GM21390 (cell line): ENCODE measurements around the gene IRF2BP2.
"Not testable (repeated sequence)": the region's sequence is repeated elsewhere in the genome, so short reads cannot be mapped to it uniquely, and the experiment has no call there.

Experiments
- ATAC-seq: cut with Tn5 transposase; IDR thresholded peaks from one replicate; pipeline ENCODE4 v1.9.1; 2021; ENCODE audit not compliant: unreplicated experiment

Gene IRF2BP2

DNA sequence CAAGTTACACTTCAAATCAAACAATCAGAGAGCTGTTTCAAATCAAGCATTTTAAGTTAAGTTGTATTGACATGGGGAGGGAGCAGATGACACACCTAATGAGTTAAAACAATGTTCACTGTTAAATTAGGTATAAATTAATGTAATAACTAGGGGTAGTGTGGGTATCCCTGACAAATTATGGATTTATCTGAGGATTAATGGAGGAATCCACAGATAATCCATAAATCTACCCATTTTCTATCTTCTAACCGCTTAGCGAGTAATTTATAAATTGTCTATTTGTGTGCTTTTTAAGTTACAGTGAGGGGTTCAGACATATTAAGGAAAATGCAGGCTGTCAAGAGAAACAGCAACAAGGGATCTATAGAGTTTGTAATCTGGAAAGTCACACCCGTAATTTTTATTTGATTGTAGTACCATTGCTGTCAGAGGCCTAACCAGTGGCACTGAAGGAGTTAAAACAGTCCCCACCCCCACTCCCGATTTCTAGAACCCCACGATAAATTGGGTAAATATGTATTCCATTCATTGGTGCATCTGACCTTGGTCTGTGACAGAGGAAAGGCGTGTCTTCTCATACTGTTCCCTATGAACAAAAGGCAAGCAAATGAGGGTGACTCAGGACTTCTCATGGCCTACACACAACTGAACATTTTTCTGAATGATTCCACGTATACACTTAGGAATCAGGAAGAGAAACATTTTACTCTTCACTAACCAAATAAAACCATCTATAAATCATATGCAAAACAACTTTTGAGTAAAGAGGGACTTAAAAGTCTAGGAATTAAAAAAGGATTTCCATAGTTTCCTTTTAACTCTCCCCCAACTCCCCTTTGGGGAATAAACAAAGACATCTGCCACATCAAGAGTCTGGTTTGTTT, 7.4 kb downstream of the IRF2BP2 start:
- no peak for ATAC-seq

DNA sequence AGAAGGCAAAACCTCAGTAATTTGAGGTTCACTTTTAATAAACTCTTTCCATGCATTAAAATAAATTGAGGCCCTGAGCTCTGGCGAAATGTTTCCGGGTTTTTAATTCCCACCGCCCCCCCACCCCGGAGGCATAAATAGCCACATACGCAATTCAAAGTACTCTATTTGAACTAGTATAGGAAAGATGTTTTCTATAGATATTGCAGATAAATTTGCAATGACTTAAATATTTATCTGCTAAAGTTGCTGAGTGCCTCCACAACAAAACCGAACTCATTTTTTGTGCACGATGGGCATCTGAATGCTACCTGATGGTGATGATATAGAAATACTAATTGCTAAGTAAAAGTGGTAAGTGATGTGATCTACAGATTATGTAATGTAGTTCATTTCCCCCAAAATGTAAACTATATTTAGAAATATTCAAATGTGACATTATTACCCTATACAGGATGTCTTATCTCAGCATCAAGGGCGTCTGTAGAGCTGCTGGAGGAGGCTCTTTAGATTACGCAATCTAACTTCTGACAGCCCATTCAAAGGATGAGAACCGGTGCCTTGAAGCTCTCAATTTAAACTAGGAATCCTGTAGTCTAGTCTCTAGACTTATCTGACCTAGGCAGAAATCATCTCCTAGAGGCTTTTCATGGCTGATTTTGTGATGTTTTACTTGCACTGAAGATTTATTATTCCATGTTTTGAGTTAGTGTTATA, 8.5 kb downstream of the IRF2BP2 start:
- no peak for ATAC-seq

DNA sequence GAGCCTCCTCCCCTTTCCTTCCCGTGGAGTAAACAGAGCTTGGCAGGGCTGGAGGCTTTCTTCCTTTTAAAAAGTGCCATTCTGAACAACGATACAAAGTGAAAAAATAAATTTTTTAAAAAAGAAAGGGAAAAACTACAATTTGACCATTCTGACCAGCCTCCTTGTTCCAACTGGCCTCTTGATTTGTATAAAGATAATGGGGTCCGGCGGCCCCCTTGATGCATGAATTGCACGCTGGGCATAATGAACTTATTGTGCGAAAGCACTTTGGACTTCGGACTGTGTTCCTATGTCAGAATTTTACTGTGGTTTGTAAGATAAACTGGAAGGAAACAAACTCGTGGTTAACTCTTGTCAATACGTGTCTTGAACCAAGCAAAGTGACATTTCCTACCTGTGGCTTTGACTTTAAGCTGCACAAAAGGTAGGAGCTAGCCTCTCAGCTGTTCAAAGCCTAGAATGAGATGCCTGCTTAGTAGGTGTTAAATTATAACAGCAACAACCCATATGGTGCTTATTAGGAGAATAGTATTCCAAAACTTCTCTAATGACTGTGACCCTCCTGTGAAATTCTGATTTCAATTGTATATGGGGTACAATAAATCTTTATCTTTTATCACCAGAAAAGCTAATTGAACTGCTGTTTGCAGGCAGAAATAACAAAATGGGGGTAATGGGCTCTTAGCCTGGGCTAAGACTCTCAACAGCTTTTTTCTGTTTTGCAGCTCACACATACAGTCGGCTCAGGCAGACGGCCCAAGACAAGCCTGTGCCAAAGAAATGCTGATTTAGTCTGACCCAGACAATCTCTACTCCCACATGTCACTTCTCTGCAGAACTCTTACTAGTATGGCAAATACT, 9.3 kb downstream of the IRF2BP2 start:
- no peak for ATAC-seq

GRCh38 chr1:234599617-234600417, 10.2 kb downstream of the IRF2BP2 start:
- ATAC-seq = peak; percentile 78

- no peak for ATAC-seq
These were observed 10.9 kb downstream of the IRF2BP2 start for GRCh38 chr1:234598974-234599616.

GRCh38 chr1:234597894-234598293, 12.1 kb downstream of the IRF2BP2 start:
- no peak for ATAC-seq

- no peak for ATAC-seq
These were observed 14.1 kb downstream of the IRF2BP2 start for GRCh38 chr1:234595899-234596298.

DNA sequence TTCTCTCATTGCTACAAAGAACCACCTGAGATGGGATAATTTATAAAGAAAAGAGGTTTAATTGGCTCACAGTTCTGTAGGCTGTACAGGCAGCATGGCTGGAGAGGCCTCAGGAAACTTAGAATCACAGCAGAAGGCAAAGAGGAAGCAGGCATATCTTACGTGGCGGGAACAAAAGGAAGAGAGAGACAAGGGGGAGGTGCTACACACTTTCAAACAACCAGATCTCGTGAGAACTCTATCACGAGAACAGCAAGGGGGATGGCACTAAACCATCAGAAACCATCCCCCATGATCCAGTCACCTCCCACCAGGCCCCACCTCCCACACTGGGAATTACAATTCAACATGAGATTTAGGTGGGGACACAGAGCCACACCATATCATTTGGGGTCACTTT, 15.4 kb downstream of the IRF2BP2 start:
- ATAC-seq = not testable (repeated sequence)

DNA sequence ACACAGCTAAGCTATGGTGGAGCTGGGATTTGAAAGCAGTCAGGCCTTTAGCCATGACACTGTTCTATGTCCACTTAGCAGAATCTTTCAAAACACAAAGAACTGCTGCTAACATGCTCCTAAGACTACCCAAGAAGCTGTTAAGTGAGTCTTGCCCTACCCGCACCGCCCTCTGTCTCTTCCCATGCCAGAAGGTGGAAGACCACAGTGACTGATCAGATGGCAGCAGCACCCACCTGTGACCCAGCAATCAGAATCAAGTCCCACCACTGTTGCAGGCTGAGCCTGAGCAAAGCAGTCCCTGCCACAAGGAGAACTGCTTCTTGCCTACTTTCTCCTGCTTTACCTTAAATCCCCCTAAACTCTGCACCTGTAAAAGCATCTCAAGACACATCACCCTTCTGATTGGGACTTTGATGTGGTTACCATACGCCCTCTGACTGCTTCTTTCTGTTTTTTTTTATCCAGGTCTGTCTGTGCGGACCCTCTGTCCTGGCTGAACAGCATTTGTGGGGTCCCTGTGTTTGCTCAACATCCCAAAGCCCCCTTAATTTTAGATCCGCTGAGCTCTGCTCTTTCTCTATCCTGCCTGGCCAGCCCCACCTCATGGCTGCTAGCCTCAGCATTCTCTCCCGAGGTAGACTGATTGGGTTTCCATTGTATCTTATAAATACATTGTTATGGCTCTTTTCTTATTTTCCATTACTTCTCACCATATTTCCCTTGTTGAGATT, 16.0 kb downstream of the IRF2BP2 start:
- no peak for ATAC-seq

- no peak for ATAC-seq
These were observed 16.9 kb downstream of the IRF2BP2 start for GRCh38 chr1:234593109-234593508.

- no peak for ATAC-seq
These were observed 17.7 kb downstream of the IRF2BP2 start for GRCh38 chr1:234592240-234592639.

DNA sequence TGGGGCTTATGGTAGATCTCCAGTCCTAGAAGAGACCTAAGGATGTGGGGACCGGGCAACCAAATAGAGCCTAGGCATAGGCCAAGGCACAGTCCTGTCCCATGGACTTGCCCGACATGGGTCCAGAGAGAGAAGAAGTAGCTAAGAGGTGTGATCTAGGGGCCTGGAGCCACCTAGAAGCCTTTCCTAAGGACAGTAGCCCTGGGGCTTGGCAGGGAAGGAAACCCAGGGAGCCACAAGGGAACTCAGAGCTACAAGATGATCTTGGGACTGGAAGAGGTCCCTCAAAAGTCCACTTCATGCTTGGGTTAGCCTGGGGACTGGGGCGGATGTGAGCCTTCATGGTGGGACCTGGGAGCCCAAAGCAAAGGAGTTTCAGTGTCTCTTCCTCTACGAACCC, 18.8 kb downstream of the IRF2BP2 start:
- ATAC-seq = no peak

- ATAC-seq = no peak
These were observed 19.9 kb downstream of the IRF2BP2 start for GRCh38 chr1:234589854-234590620.

GRCh38 chr1:234589064-234589800, 20.7 kb downstream of the IRF2BP2 start:
- ATAC-seq = no peak

DNA sequence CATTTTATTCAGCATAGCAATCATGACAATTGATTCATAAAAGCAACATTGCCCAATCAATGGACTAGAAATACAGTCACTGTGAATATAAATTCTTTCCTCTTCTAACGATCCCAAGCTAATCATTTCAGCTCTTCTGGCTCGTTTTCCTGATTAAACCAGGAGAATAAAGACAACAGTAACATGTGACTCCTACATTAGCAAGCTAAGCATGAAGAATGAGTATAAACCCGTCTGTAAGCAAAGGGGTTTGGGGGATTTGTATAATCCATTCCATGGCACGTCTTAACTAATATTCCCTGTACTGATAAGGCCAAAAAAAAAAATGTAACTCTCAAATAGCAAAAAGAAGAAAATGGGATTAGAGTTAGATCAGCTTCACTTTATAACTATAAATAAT, 21.6 kb downstream of the IRF2BP2 start:
- ATAC-seq = no peak

GRCh38 chr1:234586892-234587485, 23.0 kb downstream of the IRF2BP2 start:
- ATAC-seq = no peak

- ATAC-seq = no peak
These were observed 23.7 kb downstream of the IRF2BP2 start for GRCh38 chr1:234586304-234586703.
